ENCODE measurements around the gene HCK.

- TF ChIP-seq CTCF (conservative IDR thresholded peaks at IDR 0.05) (no peak), ZFX (IDR thresholded peaks at IDR 0.05) (no peak)
Observed at GRCh38 chr20:32006841-32007786, 44.9 kb upstream of the HCK start.

All from C4-2B (cell line).